Skeletal muscle satellite cell (primary cell): ENCODE results near the gene TTLL12.

ENCODE experiments used
- H3K27me3 ChIP-seq: 2 replicates; pipeline ENCODE4 v1.7.0; 2013; ENCODE audit warnings: low read length; ENCODE audit not compliant: control insufficient read depth, insufficient read depth
- H3K36me3 ChIP-seq: 2 replicates; pipeline ENCODE4 v1.7.0; 2013; ENCODE audit warnings: mild to moderate bottlenecking, control low read depth, low read length; ENCODE audit not compliant: insufficient read depth
- H3K4me1 ChIP-seq: 2 replicates; pipeline ENCODE4 v1.7.0; 2013; ENCODE audit warnings: low read length; ENCODE audit not compliant: control insufficient read depth, insufficient read depth
- H3K4me2 ChIP-seq: 2 replicates; pipeline ENCODE4 v1.7.0; 2013; ENCODE audit warnings: mild to moderate bottlenecking, low read length
- H3K4me3 ChIP-seq: 2 replicates; pipeline ENCODE4 v1.7.0; 2013; ENCODE audit warnings: low read length
- H3K9ac ChIP-seq: 2 replicates; pipeline ENCODE4 v1.7.0; 2013; ENCODE audit warnings: mild to moderate bottlenecking, low read depth, low read length, moderate library complexity
- H3K9me3 ChIP-seq: replicated peaks from 2 replicates; pipeline ENCODE4 v1.7.0; 2013; ENCODE audit warnings: mild to moderate bottlenecking, control low read depth, low read length

The TTLL12 gene

GRCh38 chr22:43168471-43169309, 18.2 kb downstream of the TTLL12 start:
- peaks cover 1% of the 10 kb centered on the region for H3K4me1 ChIP-seq
- peaks cover 30% of the 10 kb centered on the region for H3K36me3 ChIP-seq
- H3K4me3 ChIP-seq: no peak overlapping the region
- H3K4me2 ChIP-seq: no peak overlapping the region
- no peaks in the 10 kb centered on the region for H3K27me3 ChIP-seq
- no peaks in the 10 kb centered on the region for H3K9me3 ChIP-seq
- no peak overlapping the region for H3K9ac ChIP-seq

- Histone ChIP-seq H3K4me2 (no peak overlapping the region), H3K36me3 (peaks cover 42% of the 10 kb centered on the region), H3K4me1 (peaks cover 5% of the 10 kb centered on the region), H3K27me3 (no peaks in the 10 kb centered on the region), H3K4me3 (no peak overlapping the region), H3K9ac (no peak overlapping the region), H3K9me3 (no peaks in the 10 kb centered on the region)
Observed at GRCh38 chr22:43167001-43167589, 19.8 kb downstream of the TTLL12 start.

DNA sequence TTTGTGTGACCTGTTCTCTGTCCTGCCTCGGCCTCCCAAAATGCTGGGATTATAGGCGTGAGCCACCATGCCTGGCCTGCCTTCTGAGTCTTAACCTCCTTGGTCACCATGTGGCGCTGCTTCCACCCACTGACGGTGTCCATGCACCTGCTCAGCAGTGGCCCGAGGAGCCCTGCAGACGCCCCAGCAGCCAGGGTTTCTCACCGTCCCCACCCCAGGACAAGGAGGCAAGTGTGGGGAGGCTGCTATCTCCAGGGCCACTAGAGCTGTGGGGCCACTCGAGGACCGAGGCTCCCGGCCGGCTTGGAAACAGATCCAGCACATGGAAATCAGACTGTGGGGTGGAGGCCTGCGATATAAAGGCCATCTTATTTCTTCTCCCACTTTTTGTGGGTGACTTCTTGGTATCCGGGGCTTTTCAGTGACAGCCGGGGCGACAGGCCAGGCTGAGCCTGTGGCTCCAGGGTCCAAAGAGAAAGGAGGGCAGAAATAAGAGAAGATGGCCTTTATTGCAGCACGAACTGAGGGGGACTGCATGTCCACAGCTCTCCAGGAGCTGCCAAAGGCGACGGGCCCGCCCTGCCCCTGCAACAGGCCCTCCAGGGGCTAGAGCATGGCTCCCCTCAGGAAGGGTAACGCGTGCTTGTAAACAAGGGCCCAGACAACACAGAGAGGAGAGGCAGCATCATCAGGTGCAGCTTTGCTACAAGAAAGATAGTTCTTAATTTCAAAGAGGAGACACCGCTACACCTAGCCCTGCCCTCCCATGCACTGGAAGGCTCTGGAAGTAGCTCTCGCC, 20.6 kb downstream of the TTLL12 start:
- Histone ChIP-seq H3K27me3 (no peaks in the 10 kb centered on the region), H3K4me2 (no peak overlapping the region), H3K4me3 (no peak overlapping the region), H3K36me3 (peaks cover 35% of the 10 kb centered on the region), H3K9ac (no peak overlapping the region), H3K4me1 (peaks cover 5% of the 10 kb centered on the region), H3K9me3 (no peaks in the 10 kb centered on the region)

- no peaks in the 10 kb centered on the region for H3K9me3 ChIP-seq
- no peak overlapping the region for H3K4me3 ChIP-seq
- H3K9ac ChIP-seq: no peak overlapping the region
- H3K36me3 ChIP-seq: peaks cover 42% of the 10 kb centered on the region
- H3K4me1 ChIP-seq: peaks cover 5% of the 10 kb centered on the region
- no peak overlapping the region for H3K4me2 ChIP-seq
- H3K27me3 ChIP-seq: no peaks in the 10 kb centered on the region
Observed at GRCh38 chr22:43164636-43165035, 22.3 kb downstream of the TTLL12 start.

- Histone ChIP-seq H3K9me3 (no peaks in the 10 kb centered on the region), H3K9ac (no peak overlapping the region), H3K36me3 (peaks cover 54% of the 10 kb centered on the region), H3K4me2 (no peak overlapping the region), H3K4me1 (peaks cover 5% of the 10 kb centered on the region), H3K27me3 (no peaks in the 10 kb centered on the region), H3K4me3 (no peak overlapping the region)
Observed at GRCh38 chr22:43163241-43163795, 23.6 kb downstream of the TTLL12 start.

- Histone ChIP-seq H3K4me3 (no peak overlapping the region), H3K4me1 (peaks cover 5% of the 10 kb centered on the region), H3K9ac (no peak overlapping the region), H3K4me2 (no peak overlapping the region), H3K36me3 (peaks cover 50% of the 10 kb centered on the region), H3K9me3 (no peaks in the 10 kb centered on the region), H3K27me3 (no peaks in the 10 kb centered on the region)
Observed at GRCh38 chr22:43162412-43163150, 24.4 kb downstream of the TTLL12 start.

DNA sequence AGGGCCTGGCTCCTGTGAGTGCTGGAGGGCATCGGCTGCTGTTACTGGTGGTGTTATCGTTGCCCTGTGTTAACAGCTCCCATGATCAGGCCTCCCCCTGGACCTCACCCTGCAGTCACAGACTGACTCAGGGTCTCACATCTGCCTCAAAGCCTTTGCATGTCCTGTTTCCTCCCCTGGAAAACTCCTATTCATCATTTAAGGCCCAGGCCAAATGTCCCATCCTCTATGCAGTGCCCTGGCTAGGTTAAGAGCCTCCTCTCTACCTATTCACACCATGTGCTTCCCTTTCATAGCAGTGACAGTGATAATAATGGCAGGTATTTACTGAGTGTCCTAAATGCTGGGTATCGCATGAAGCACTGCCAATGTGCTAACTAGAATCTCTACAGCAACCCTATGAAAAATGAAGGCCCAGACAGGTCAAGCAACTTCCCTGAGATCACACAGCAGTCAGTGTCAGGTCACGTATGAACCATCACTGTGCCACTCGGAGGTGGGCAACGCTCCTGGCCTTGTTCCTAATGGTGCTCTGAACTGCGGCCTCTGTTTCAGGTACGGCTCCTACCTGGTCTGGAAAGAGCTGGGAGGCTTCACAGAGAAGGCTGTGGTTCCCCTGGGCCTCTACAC, 26.3 kb downstream of the TTLL12 start:
- H3K4me1 ChIP-seq: peaks cover 17% of the 10 kb centered on the region
- no peak overlapping the region for H3K9ac ChIP-seq
- H3K9me3 ChIP-seq: no peaks in the 10 kb centered on the region
- H3K4me2 ChIP-seq: no peak overlapping the region
- no peak overlapping the region for H3K4me3 ChIP-seq
- H3K27me3 ChIP-seq: no peaks in the 10 kb centered on the region
- H3K36me3 ChIP-seq: peaks cover 59% of the 10 kb centered on the region

DNA sequence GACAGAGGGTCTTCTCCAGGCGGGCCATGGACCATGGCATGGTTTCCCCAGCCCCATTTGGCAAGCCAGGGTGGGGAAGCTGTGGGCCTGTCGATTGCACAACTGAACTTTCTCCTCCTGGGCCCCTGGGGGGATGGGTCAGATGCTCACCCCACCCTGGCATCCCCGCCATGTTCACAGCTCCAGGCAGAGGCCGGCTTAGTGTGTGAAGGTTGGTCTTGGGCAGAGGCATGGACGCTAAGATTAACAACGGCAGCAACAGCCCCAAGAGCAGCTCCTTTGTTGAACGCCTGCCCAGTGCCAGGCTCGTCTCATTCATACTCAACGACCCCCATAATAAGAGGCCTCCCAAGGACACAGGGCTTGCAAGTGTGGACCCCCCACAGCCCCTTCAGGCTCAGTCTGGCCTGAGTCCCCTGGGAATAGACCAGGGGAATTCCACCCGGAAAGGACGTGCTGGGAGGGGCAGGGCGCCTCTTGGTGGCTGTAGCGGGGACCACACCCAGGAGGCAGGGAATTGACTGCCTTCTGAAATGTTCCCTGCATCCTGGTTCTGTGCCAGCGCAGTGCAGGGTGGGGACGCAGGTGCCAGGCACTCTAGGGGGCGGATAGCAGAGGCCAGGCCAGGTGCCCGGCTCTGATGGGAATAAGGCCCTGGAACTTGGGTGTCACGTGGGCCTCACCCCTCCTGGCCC, 27.3 kb downstream of the TTLL12 start:
- Histone ChIP-seq H3K36me3 (peaks cover 64% of the 10 kb centered on the region), H3K27me3 (no peaks in the 10 kb centered on the region), H3K4me2 (no peak overlapping the region), H3K9me3 (no peaks in the 10 kb centered on the region), H3K9ac (no peak overlapping the region), H3K4me1 (peaks cover 27% of the 10 kb centered on the region), H3K4me3 (no peak overlapping the region)

- no peak overlapping the region for H3K4me2 ChIP-seq
- H3K9ac ChIP-seq: no peak overlapping the region
- H3K9me3 ChIP-seq: no peaks in the 10 kb centered on the region
- H3K4me3 ChIP-seq: no peak overlapping the region
- peaks cover 66% of the 10 kb centered on the region for H3K36me3 ChIP-seq
- H3K4me1 ChIP-seq: peaks cover 32% of the 10 kb centered on the region
- no peaks in the 10 kb centered on the region for H3K27me3 ChIP-seq
Observed at GRCh38 chr22:43158778-43159483, 28.0 kb downstream of the TTLL12 start.
